B cell (primary cell): ENCODE results near the gene MYH14. TPM values are rescaled to one million over a fixed set of nuclear protein-coding genes. Genes with fewer than 3 reads are reported as not detected.

Experiments
- ATAC-seq: fragments of 200-7000 bp; cut with Tn5 transposase; one replicate; pipeline ENCODE4 v1.10.0; 2021; ENCODE audit warnings: low read depth, mild to moderate bottlenecking, moderate number of reproducible peaks, moderate library complexity
- CTCF ChIA-PET: fragments of 350-600 bp; sonication (Branson Sonifier 250); formaldehyde crosslinking; loops from one replicate; lab custom pipeline; 2021; ENCODE audit warnings: antibody characterized with exemption, inconsistent platforms; lab: Charles Lee
- POLR2A ChIA-PET: fragments of 350-600 bp; sonication (Branson Sonifier 250); formaldehyde crosslinking; loops from one replicate; lab custom pipeline; 2021; ENCODE audit warnings: antibody characterized with exemption; lab: Charles Lee
- DNase-seq: peaks from one replicate; pipeline ENCODE4 v3.0.0; 2013
- H2AFZ ChIP-seq: 2 replicates; pipeline ENCODE4 v1.6.1; 2012; ENCODE audit warnings: mild to moderate bottlenecking, low read depth, low read length; ENCODE audit not compliant: insufficient read depth, poor library complexity, severe bottlenecking
- H3K27ac ChIP-seq, 2 donors: 1 replicate in 1 of 2; 2 replicates in 1 of 2; pipeline ENCODE4 v1.5.1; 2012 to 2013; ENCODE audit warnings: low read length in 2 of 2, mild to moderate bottlenecking in 2 of 2, moderate library complexity in 1 of 2
- H3K27me3 ChIP-seq, 4 experiments: fragments of 200-600 bp in 1 of 4; sonication (generic) in 1 of 4; replicated peaks in 1 of 4; 1 replicate in 2 of 4; 2 replicates in 2 of 4; pipeline versions ENCODE4 v1.6.1 to v1.7.0; 2013 to 2016; ENCODE audit warnings: low read length in 3 of 4, mild to moderate bottlenecking in 2 of 4, mixed read lengths in 1 of 4, moderate library complexity in 1 of 4; ENCODE audit not compliant: insufficient read depth in 4 of 4, control insufficient read depth in 3 of 4; ENCODE audit errors: control extremely low read depth in 1 of 4
- H3K36me3 ChIP-seq, 2 experiments: replicated peaks in 1 of 2; 1 replicate in 1 of 2; 2 replicates in 1 of 2; pipeline versions ENCODE4 v1.6.1 to v1.7.1; 2013; ENCODE audit warnings: low read length in 1 of 2; ENCODE audit not compliant: insufficient read depth in 2 of 2, control insufficient read depth in 1 of 2; ENCODE audit errors: control extremely low read depth in 1 of 2, extremely low read depth in 1 of 2
- H3K4me1 ChIP-seq, 2 donors: fragments of 200-600 bp in 1 of 2; sonication (generic) in 1 of 2; 1 replicate in 1 of 2; 2 replicates in 1 of 2; pipeline versions ENCODE4 v1.5.1 to v1.6.1; 2013 to 2017; ENCODE audit warnings: low read length in 2 of 2; ENCODE audit not compliant: control insufficient read depth in 2 of 2, insufficient read depth in 2 of 2
- H3K4me2 ChIP-seq: replicated peaks from 2 replicates; pipeline ENCODE3; 2012; ENCODE audit warnings: mild to moderate bottlenecking, low read depth, low read length; ENCODE audit not compliant: poor library complexity, severe bottlenecking
- H3K4me3 ChIP-seq, 5 experiments: fragments of 200-600 bp in 1 of 5; sonication (generic) in 1 of 5; 1 replicate in 3 of 5; 2 replicates in 2 of 5; pipeline versions ENCODE4 v1.5.1 to v1.7.0; 2011 to 2016; ENCODE audit warnings: low read length in 4 of 5, mild to moderate bottlenecking in 4 of 5, low read depth in 2 of 5, control low read depth in 1 of 5, moderate library complexity in 1 of 5; ENCODE audit not compliant: insufficient read depth in 1 of 5; ENCODE audit errors: control extremely low read depth in 1 of 5, extremely low read depth in 1 of 5
- H3K79me2 ChIP-seq: fragments of 200-600 bp; sonication (generic); one replicate; pipeline ENCODE4 v1.6.0; 2016; ENCODE audit warnings: low read length; ENCODE audit not compliant: control insufficient read depth, insufficient read depth
- H3K9ac ChIP-seq: fragments of 200-600 bp; sonication (generic); 2 replicates; pipeline ENCODE4 v1.6.1; 2017; ENCODE audit warnings: mild to moderate bottlenecking, low read length, moderate library complexity
- H3K9me3 ChIP-seq, 3 donors: one replicate each; pipeline versions ENCODE4 v1.6.1 to v1.7.1; 2013; ENCODE audit warnings: low read length in 2 of 3; ENCODE audit not compliant: control insufficient read depth in 2 of 3, insufficient read depth in 1 of 3; ENCODE audit errors: control extremely low read depth in 1 of 3
- H4K20me1 ChIP-seq: 2 replicates; pipeline ENCODE4 v1.6.0; 2012; ENCODE audit warnings: mild to moderate bottlenecking, low read length; ENCODE audit not compliant: insufficient read depth, control insufficient read depth, poor library complexity, severe bottlenecking
- H3K27ac Mint-ChIP-seq: one replicate; pipeline ENCODE4 v1.8.0; 2021; ENCODE audit warnings: mixed read lengths
- H3K27me3 Mint-ChIP-seq: one replicate; pipeline ENCODE4 v1.8.0; 2021; ENCODE audit warnings: mixed read lengths
- H3K4me1 Mint-ChIP-seq: one replicate; pipeline ENCODE4 v1.8.0; 2021; ENCODE audit warnings: mixed read lengths
- H3K4me3 Mint-ChIP-seq: one replicate; pipeline ENCODE4 v1.8.0; 2021; ENCODE audit warnings: mixed read lengths
- H3K9me3 Mint-ChIP-seq: one replicate; pipeline ENCODE4 v1.8.0; 2022; ENCODE audit warnings: mixed read lengths; ENCODE audit not compliant: insufficient read depth
- EZH2 ChIP-seq: IDR thresholded peaks from 2 replicates; pipeline ENCODE4 v1.6.1; 2012; ENCODE audit warnings: borderline replicate concordance, low read depth, mild to moderate bottlenecking, moderate library complexity, low read length; ENCODE audit not compliant: insufficient read depth, poor library complexity, severe bottlenecking
- WGBS: methylation state at CpG from one replicate; pipeline ENCODE4 v1.1.5; 2013; ENCODE audit warnings: missing lambda C conversion rate; ENCODE audit not compliant: insufficient coverage; 5-methylcytosine and 5-hydroxymethylcytosine counted together
- intact Hi-C: fragments of 100-400 bp; cut with micrococcal nuclease; formaldehyde crosslinking; loops from one replicate; pipeline ENCODE4 v1.10.0; 2022
- polyA plus RNA-seq: library from polyadenylated mRNA; depleted of rRNA; stranded (reverse); fragments of >200 nt; gene quantifications from 2 replicates; pipeline ENCODE4 v1.2.3, GENCODE V29; 2012
- total RNA-seq, 2 donors: library from RNA; stranded (reverse); fragments of 120-200 nt in 1 of 2; gene quantifications; 1 replicate in 1 of 2; 2 replicates in 1 of 2; pipeline versions ENCODE4 v1.2.3 to v1.2.4, GENCODE V29; 2013 to 2022
- TF ChIP-seq, protein P1 (sequence below): fragments of 200-600 bp; IDR thresholded peaks from one replicate; pipeline ENCODE4 v1.8.0; 2022; ENCODE audit warnings: antibody characterized with exemption, mild to moderate bottlenecking

The MYH14 gene
- total and polyA plus RNA-seq, 2 donors (not counting 1 experiment from before 2014, with no cell fraction given): not detected

DNA sequence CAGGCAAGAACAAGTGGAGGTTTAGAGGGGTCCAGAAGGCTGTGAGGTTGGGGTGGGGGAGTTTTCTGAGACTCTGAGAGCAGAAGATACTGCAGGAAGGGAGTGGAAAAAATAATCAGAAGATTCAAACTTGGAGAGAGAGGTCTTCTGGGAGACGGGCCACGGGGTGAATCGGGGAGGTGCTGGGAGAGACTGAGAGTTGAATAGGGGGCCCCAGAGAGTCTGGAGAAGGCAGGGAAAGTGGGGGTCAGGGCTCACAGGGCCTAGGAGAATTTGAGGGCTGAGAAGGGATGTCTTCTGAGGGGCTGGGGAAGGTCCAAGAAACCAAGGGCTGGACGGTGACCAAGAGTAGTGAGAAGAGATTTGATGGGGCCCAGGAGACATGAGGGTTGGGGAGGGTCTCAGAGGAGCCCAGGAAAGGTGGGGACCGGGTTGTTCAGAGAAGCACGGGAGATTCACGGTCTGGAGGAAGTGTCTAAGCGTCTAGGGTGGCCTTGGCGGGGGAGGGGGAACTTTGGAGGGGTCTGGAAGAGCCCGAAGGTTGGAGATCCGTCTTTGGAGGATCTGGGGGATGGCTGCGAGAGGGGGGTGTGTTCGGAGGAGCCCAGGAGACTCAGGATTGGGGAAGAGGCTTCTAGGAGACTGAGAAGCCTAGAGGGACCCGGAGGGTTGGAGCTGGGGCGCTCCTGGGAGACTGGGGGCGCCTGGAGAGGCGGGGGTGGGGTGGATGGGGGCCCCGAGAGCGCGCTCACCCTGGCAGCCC lies 124.2 kb downstream of the MYH14 start:
- H3K9me3 Mint-ChIP-seq: peaks cover 4% of the 10 kb centered on the region
- CTCF ChIA-PET: interaction anchor here (0.6 to 3.9 kb wide), 7 partner anchors 12 to 183 kb away, joined by 3 to 45 read pairs (median 3); partner anchors contain the start of gene JOSD2
- peak overlapping the region; percentile 59 for H3K27ac Mint-ChIP-seq
- Histone ChIP-seq H3K27ac (no peak overlapping the region), H4K20me1 (peaks cover 51% of the 10 kb centered on the region), H3K27me3 (peaks cover 0 to 9% (median 2%) of the 10 kb centered on the region in 4 experiments), H3K4me3 (peak overlapping the region in 1 of 5 experiments; percentile 4), H2AFZ (no peak overlapping the region), H3K9ac (no peak overlapping the region), H3K79me2 (peaks cover 14% of the 10 kb centered on the region), H3K9me3 (peaks cover 0 to 45% (median 0%) of the 10 kb centered on the region in 3 donors), H3K4me1 (peaks cover 48 to 63% of the 10 kb centered on the region in 2 donors), H3K36me3 (peaks cover 0 to 3% of the 10 kb centered on the region in 2 experiments), H3K4me2 (peak overlapping the region; percentile 78)
- peak overlapping the region; percentile 62 for H3K4me3 Mint-ChIP-seq
- no peak for ATAC-seq
- H3K27me3 Mint-ChIP-seq: peaks cover 12% of the 10 kb centered on the region
- POLR2A ChIA-PET: interaction anchor here (7.1 kb wide), 1 partner anchor 17 kb away, joined by 122 read pairs; no protein-coding TSS in a partner anchor
- TF ChIP-seq EZH2: no peak
- TF ChIP-seq, protein P1, sequence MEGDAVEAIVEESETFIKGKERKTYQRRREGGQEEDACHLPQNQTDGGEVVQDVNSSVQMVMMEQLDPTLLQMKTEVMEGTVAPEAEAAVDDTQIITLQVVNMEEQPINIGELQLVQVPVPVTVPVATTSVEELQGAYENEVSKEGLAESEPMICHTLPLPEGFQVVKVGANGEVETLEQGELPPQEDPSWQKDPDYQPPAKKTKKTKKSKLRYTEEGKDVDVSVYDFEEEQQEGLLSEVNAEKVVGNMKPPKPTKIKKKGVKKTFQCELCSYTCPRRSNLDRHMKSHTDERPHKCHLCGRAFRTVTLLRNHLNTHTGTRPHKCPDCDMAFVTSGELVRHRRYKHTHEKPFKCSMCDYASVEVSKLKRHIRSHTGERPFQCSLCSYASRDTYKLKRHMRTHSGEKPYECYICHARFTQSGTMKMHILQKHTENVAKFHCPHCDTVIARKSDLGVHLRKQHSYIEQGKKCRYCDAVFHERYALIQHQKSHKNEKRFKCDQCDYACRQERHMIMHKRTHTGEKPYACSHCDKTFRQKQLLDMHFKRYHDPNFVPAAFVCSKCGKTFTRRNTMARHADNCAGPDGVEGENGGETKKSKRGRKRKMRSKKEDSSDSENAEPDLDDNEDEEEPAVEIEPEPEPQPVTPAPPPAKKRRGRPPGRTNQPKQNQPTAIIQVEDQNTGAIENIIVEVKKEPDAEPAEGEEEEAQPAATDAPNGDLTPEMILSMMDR: no peak
- H3K4me1 Mint-ChIP-seq: peaks cover 64% of the 10 kb centered on the region
- intact Hi-C loops: loop anchor here (2.0 to 5.0 kb wide), 2 partner anchors 303 to 1995 kb away; partner anchors contain the start of gene VRK3
- WGBS: 14% methylated on average over 19 of the region's 20 CpGs
- DNase-seq: no peak
